ENCODE measurements around the gene RASA3.

Gene RASA3

DNA sequence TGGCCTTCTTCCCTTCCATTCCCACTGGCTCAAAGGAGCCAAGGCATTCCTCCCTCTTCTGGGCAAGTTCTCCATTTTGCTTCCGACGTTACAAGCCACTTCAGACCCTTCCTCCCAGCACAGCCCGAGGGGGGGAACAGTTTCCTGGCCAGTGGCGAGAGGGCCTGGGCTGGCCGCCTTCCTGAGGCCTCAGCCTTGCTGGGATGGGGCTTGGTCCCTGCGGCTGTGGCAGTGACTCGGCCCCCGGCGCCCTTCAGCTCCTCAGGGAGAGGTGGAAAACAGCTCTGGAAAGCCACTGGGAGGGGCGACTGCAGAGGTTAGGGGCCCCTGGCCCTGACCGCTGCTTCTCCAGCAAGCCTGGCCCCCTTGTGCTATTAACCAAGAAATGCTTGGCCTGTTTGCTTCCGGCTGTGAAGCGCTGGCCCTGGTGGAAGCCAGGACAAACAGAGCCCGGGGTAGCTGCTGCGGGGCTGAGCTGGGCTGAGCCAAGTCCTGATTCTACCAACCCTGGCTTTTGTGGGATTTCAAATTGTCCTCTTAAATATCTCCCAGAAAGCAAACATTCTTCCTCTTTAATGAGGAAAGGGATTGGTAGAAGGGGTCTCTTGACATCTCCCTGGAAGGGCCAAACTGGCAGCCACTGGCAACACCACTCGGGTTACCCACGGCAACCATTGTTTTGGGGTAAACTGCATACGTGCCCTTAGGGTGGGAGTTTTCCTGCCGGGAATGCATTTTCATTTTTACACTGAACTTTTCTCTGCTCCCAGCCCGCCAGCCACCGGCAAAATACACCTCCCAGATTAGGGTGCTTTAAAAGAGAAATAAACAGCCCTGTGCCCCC is 197.2 kb downstream of the RASA3 start:
- no peak for DNase-seq (ENCODE audit: low read depth)

GRCh38 chr13:113934576-113934975 is 197.8 kb downstream of the RASA3 start:
- DNase-seq (ENCODE audit: low read depth): no peak

DNA sequence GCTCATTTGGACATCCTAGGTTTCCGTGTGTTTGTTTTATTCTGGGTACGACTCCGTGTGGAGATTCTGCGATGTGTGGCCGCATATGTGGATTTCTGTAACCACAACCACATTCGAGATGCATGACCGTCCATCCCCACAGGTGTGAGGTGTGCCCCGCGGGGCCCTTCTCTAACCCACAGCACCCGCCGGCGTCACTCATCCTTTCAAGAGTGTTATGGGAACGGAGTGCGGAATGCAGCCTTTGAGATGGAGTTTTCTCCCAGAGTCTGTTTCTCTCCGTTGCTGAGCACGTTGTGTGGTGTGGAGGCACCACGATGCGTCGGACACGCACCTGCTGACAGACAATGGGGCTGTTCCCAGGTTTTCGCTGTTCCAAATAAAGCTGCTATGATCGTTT is 198.5 kb downstream of the RASA3 start:
- DNase-seq (ENCODE audit: low read depth): no peak

DNA sequence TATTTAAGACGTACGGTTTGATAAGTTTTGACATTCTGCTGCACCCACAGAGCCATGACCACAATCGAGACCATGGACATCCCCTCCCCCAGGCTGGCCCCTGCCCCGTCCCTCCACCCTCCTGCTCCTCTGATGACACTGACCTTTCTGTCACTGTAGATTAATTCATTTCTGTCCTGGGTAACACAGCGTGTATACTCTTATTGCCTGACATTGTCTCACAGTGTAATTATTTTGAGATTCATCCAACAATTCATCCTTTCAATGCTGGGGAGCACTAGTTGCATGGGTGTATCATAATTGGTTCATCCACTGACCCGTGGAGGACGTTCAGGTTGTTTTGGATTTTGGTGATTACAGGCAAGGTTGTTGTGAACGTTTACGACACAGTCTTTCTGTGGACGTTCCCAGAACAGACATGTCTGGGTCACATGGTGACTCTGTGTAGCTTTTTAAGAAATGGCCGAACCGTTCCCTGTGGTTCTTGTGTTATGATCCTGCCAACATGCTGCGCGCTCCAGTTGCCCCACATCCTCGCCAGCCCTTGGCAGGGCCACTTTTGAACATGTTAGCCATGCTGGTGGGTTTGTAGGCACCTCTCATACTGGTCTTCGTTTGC is 200.5 kb downstream of the RASA3 start:
- DNase-seq (ENCODE audit: low read depth): no peak

DNA sequence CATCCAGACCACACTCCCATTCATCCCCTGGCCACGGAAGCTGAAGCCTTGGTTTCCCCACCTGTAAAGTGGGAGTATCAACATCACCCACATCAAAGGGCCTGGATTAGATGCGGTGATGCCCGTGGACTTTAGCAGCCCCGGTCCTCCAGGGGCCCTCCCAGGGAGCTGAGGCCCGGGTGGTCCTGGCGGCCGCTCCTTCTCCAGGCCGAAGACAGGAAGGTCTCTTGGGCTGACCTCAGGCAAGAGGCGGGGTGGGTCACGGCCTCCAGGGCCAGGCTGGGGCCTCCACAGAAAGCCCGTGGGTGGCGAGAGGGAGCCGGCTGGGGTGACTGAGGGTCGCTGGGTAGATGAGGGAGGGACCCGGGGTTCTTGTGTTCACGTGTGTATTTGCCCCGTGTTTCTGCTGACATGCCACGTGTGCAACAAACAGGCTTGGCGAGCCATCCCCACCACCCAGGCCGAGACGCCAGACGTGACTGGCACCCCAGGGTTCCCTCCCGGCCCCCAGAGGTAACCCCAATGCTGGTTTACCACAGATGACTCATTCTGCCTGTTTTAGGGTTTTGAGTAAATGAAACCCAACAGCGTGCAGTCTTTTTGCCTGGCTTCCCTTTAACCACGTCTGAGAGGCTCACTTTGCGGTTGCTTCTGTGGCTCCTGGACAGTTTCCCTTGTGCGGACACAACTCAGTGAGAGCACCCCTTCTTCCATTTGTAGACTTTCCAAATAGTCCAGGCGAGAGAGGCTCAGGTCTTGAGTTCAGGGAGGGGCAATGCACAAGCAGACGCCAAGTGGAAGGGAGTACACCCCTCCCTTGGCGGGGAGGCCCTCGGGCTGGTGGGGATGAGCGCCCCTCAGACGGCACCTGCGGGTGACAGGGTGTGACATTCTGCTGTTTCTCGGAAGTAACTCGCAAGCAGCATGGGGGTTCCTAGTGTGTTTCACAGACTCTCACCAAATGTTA is 201.5 kb downstream of the RASA3 start:
- DNase-seq (ENCODE audit: low read depth): no peak

- no peak for DNase-seq (ENCODE audit: low read depth)
Observed at GRCh38 chr13:113929628-113930615, 202.5 kb downstream of the RASA3 start.

- DNase-seq (ENCODE audit: low read depth): no peak
Observed at GRCh38 chr13:113928685-113929627, 203.5 kb downstream of the RASA3 start.

Data from stimulated activated CD8-positive, alpha-beta memory T cell treated with anti-CD3 and anti-CD28 coated beads, Interleukin-15, amount 100 ng/mL, for 24 hours (primary cell).